ES-I3 (cell line): ENCODE results near the gene SCAPER.
A peak's percentile ranks its signal among the peaks of the same experiment; 100 is the strongest.
"Not testable (repeated sequence)": the region's sequence is repeated elsewhere in the genome, so short reads cannot be mapped to it uniquely, and the experiment has no call there.

Experiments used
- H3K36me3 ChIP-seq: 2 replicates; pipeline ENCODE4 v1.6.1; 2013; ENCODE audit warnings: mild to moderate bottlenecking, low read length, control low read depth, moderate library complexity; ENCODE audit not compliant: insufficient read depth
- H3K4me1 ChIP-seq: 2 replicates; pipeline ENCODE4 v1.6.1; 2013; ENCODE audit warnings: mild to moderate bottlenecking, control low read depth, low read length; ENCODE audit not compliant: insufficient read depth
- H3K9ac ChIP-seq: 2 replicates; pipeline ENCODE4 v1.6.1; 2013; ENCODE audit warnings: low read depth, mild to moderate bottlenecking, low read length, moderate library complexity
- H3K9me3 ChIP-seq: 2 replicates; pipeline ENCODE4 v1.6.1; 2013; ENCODE audit warnings: mild to moderate bottlenecking, low read length, moderate library complexity; ENCODE audit not compliant: control insufficient read depth, insufficient read depth

The SCAPER gene

GRCh38 chr15:76931397-76932134 lies 26.4 kb upstream of the SCAPER start, which contains the start of gene RCN2:
Gene RCN2, plus strand, starts transcription at chr15:76931749. Its CDS starts 93 bp downstream, at chr15:76931842.
- peak within 1 kb of the TSS; percentile 95 for H3K9ac ChIP-seq
- peaks cover 25% of the 10 kb centered on the region for H3K36me3 ChIP-seq
- H3K4me1 ChIP-seq: no peaks in the 10 kb centered on the region
- no peaks in the 10 kb centered on the region for H3K9me3 ChIP-seq

GRCh38 chr15:76930831-76931396 lies 25.8 kb upstream of the SCAPER start:
- Histone ChIP-seq H3K36me3 (peaks cover 22% of the 10 kb centered on the region), H3K9ac (peak overlapping the region; percentile 77), H3K4me1 (no peaks in the 10 kb centered on the region), H3K9me3 (no peaks in the 10 kb centered on the region)

GRCh38 chr15:76929011-76929760 lies 24.0 kb upstream of the SCAPER start:
- peaks cover 10% of the 10 kb centered on the region for H3K36me3 ChIP-seq
- no peaks in the 10 kb centered on the region for H3K9me3 ChIP-seq
- no peak overlapping the region for H3K9ac ChIP-seq
- H3K4me1 ChIP-seq: no peaks in the 10 kb centered on the region

DNA sequence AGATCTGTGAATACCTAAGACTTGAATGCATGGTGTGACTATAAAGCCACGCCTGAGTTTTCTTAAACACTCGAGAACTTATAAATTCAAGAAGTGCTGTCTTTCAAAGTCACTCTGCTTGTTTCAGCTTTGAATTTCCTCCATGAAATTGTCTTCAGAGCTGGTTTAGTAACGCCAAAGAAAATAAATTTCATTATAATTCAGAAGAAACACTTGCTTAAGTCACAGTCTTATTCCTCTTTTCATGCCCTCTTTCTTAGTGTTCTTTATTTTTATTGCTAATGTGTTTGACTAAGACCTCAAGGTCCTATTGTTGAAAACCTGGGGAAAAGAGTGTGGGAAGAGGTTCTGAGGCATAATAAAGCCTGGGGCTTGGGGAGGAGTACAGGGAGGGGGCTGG lies 23.1 kb upstream of the SCAPER start:
- peaks cover under 1% of the 10 kb centered on the region; the same call in 1 of the 2 replicates for H3K36me3 ChIP-seq
- no peaks in the 10 kb centered on the region for H3K4me1 ChIP-seq
- H3K9ac ChIP-seq: no peak overlapping the region
- H3K9me3 ChIP-seq: no peaks in the 10 kb centered on the region

- Histone ChIP-seq H3K36me3 (no peaks in the 10 kb centered on the region), H3K9ac (no peak overlapping the region), H3K4me1 (no peaks in the 10 kb centered on the region), H3K9me3 (no peaks in the 10 kb centered on the region)
These were observed 11.2 kb upstream of the SCAPER start for GRCh38 chr15:76916369-76916768.

DNA sequence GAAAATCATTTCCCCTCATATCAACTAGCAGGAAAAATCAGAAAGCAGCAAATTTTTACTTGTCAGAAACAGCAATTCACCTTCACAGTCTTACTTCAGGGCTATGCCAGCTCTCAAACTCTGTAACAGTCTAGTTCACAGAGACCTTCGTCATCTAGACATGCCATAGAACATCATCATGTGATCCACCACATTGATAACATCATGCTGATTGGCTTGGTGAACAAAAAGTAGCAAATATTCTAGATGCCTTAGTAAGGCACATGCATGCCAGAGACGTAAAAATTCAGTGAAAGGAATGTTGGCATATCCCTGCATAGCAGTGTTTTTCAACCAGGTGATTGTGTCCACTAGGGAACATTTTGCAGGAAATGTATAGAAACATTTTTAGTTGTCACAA lies 8.6 kb upstream of the SCAPER start:
- H3K4me1 ChIP-seq: no peaks in the 10 kb centered on the region
- H3K9ac ChIP-seq: no peak overlapping the region
- no peaks in the 10 kb centered on the region for H3K36me3 ChIP-seq
- no peaks in the 10 kb centered on the region for H3K9me3 ChIP-seq

- Histone ChIP-seq H3K36me3 (no peaks in the 10 kb centered on the region), H3K9ac (no peak overlapping the region), H3K4me1 (no peaks in the 10 kb centered on the region), H3K9me3 (no peaks in the 10 kb centered on the region)
These were observed 7.3 kb upstream of the SCAPER start for GRCh38 chr15:76912430-76912829.

DNA sequence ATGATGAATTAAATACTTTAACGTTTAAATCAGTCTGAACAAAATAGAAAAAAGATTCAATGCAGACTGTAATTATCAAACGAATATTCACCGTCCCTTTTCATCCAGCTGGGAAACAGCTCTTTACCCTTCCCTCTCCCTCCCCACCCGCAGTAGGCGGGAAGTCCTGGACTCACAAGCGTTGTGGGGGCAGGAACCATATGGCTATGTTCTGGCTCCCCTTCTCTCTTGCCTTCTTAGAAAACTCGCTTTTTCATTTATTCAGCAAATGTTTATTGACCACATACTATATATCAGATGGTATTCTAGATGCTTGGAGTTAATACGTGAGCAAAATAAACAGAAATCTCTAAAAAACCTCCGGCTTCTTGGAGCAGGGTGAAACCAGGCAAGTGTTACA lies 715 bp upstream of the SCAPER start:
- no peaks in the 10 kb centered on the region; the same call in 1 of the 2 replicates for H3K4me1 ChIP-seq
- peak overlapping the region; percentile 91 for H3K9ac ChIP-seq
- H3K36me3 ChIP-seq: no peaks in the 10 kb centered on the region
- H3K9me3 ChIP-seq: no peaks in the 10 kb centered on the region; the same call in 1 of the 2 replicates

DNA sequence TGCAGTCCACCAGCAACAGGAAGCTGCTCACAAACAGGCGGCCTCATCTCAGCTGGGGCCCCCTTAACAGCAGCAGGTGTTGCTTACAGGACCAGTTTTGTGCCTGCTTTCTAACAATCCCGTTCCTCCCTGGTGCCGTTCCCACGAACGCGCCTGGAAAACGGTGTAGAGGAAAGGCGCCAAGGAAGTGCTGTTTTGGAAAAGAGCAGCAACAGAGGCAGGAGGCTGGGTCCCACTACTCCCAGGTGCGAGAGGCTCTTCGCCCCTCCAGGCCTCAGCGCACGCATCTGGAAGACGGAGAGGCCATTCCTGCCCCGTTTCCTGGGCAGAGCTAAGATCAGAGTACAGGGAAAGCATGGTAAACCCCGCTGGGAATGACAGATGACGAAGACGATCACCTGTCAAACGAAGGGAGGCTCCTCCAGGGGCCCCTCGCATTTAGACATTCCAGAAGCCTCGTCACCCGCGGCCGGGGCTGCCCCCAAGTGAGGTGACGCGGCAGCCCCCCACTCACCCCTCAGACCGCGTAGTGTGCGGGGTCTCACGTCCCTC lies 603 bp downstream of the SCAPER start:
- Histone ChIP-seq H3K36me3 (no peaks in the 10 kb centered on the region), H3K4me1 (no peaks in the 10 kb centered on the region; the same call in 1 of the 2 replicates), H3K9ac (peak overlapping the region; percentile 91), H3K9me3 (no peaks in the 10 kb centered on the region; the same call in 1 of the 2 replicates)

DNA sequence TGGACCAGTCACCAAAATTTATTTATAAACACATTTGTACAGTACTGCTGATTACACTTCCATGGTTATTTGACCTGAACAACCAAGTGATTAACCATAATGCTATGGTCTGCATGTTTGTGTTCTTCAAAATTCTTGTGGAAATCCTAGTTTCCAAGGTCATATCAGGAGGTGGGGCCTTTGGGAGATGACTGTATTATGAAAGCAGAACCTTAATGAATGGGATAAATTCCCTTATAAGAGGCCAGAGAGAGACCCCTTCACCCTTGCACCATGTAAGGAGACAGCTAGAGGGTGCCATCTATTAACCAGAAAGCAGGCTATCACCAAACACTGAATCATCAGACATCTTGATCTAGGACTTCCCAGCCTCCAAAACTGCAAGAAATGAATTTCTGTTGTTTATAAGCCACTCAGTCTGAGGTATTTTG lies 1.9 kb downstream of the SCAPER start:
- Histone ChIP-seq H3K36me3 (no peaks in the 10 kb centered on the region), H3K4me1 (no peaks in the 10 kb centered on the region; the same call in 1 of the 2 replicates), H3K9ac (no peak overlapping the region), H3K9me3 (peaks cover 3% of the 10 kb centered on the region; the same call in 1 of the 2 replicates)

- no peak overlapping the region for H3K9ac ChIP-seq
- peaks cover 3% of the 10 kb centered on the region; the same call in 1 of the 2 replicates for H3K9me3 ChIP-seq
- H3K36me3 ChIP-seq: no peaks in the 10 kb centered on the region
- H3K4me1 ChIP-seq: no peaks in the 10 kb centered on the region; the same call in 1 of the 2 replicates
These were observed 3.2 kb downstream of the SCAPER start for GRCh38 chr15:76901965-76902364.

DNA sequence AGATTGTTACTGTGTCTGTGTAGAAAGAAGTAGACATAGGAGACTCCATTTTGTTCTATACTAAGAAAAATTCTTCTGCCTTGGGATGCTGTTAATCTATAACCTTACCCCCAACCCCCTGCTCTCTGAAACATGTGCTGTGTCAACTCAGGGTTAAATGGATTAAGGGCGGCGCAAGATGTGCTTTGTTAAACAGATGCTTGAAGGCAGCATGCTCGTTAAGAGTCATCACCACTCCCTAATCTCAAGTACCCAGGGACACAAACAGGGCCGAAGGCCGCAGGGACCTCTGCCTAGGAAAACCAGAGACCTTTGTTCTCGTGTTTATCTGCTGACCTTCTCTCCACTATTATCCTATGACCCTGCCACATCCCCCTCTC lies 5.2 kb downstream of the SCAPER start:
- H3K9me3 ChIP-seq, H3K9ac ChIP-seq, H3K4me1 ChIP-seq, H3K36me3 ChIP-seq: not testable (repeated sequence)

GRCh38 chr15:76899176-76899930 lies 5.8 kb downstream of the SCAPER start:
- H3K36me3 ChIP-seq, H3K9ac ChIP-seq, H3K9me3 ChIP-seq, H3K4me1 ChIP-seq: not testable (repeated sequence)

DNA sequence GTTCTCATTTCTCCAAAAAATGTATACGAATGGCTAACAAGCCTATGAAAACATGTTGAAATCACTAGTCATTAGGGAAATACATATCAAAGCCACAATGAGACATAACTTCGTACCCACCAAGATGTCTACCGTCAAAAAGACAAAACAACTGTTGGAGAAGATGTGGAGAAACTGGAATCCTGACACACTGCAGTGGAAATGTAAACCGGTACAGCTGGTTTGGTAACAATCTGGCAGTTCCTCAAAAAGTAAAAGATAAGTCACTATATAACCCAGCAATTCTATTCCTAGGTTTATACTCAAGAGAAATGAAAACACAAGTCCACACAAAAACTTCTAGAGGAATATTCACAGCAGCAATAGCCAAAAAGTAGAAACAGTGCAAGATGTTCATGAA lies 7.0 kb downstream of the SCAPER start:
- H3K9ac ChIP-seq: no peak overlapping the region
- peaks cover 3% of the 10 kb centered on the region; the same call in 1 of the 2 replicates for H3K9me3 ChIP-seq
- no peaks in the 10 kb centered on the region for H3K36me3 ChIP-seq
- no peaks in the 10 kb centered on the region for H3K4me1 ChIP-seq
